Thyroid gland (tissue), 4 donors: Measurements from ENCODE around the gene CFAP107. TPM values are rescaled to one million over a fixed set of nuclear protein-coding genes. Genes with fewer than 3 reads are reported as not detected.

Experiments
- DNase-seq, 2 donors: peaks; one replicate each; pipeline ENCODE4 v3.0.0-alpha.2; 2019
- H3K27ac ChIP-seq, 3 donors: fragments of 200-600 bp; sonication (generic); 1 replicate in 2 of 3; 2 replicates in 1 of 3; pipeline ENCODE4 v1.5.1; 2016 to 2019; ENCODE audit warnings: mild to moderate bottlenecking in 1 of 3, moderate library complexity in 1 of 3
- H3K27me3 ChIP-seq: fragments of 200-600 bp; sonication (generic); one replicate; pipeline ENCODE4 v1.5.1; 2019
- H3K36me3 ChIP-seq, 2 donors: fragments of 200-600 bp; sonication (generic); one replicate each; pipeline ENCODE4 v1.5.1; 2016 to 2019
- H3K4me1 ChIP-seq, 2 donors: fragments of 200-600 bp; sonication (generic); one replicate each; pipeline ENCODE4 v1.5.1; 2017 to 2019
- H3K4me3 ChIP-seq, 3 donors: fragments of 200-600 bp; sonication (generic); replicated peaks in 1 of 3; 1 replicate in 2 of 3; 2 replicates in 1 of 3; pipeline ENCODE4 v1.5.1; 2016; ENCODE audit warnings: mild to moderate bottlenecking in 1 of 3
- H3K9me3 ChIP-seq: fragments of 200-600 bp; sonication (generic); one replicate; pipeline ENCODE4 v1.5.1; 2017
- CTCF ChIP-seq, 6 experiments: fragments of 200-600 bp in 3 of 6; fragments of 450-650 bp in 3 of 6; sonication (generic) in 3 of 6; IDR thresholded peaks; one replicate each; pipeline ENCODE4 v1.5.1; 2016 to 2019; ENCODE audit warnings: antibody characterized with exemption in 6 of 6, mild to moderate bottlenecking in 2 of 6, inconsistent platforms in 1 of 6, moderate library complexity in 1 of 6
- POLR2A ChIP-seq, 2 donors: fragments of 450-650 bp; IDR thresholded peaks; one replicate each; pipeline ENCODE4 v1.6.1; 2017; ENCODE audit warnings: antibody characterized with exemption in 2 of 2, mild to moderate bottlenecking in 2 of 2, moderate library complexity in 1 of 2
- WGBS, 2 donors: methylation state at CpG; one replicate each; pipeline ENCODE4 v1.1.5; 2017; 5-methylcytosine and 5-hydroxymethylcytosine counted together
- intact Hi-C: fragments of 100-400 bp; cut with DNase I; formaldehyde crosslinking; loops from one replicate; pipeline ENCODE4 v1.15.1; 2023
- total RNA-seq, 4 donors: library from RNA; depleted of rRNA; stranded (reverse); fragments of >200 nt; gene quantifications; one replicate each; pipeline ENCODE4 v1.2.3, GENCODE V29; 2016

The CFAP107 gene
- total RNA-seq, 4 donors from 2014 or later, result not detected

- Histone ChIP-seq H3K36me3 (no peaks in the 10 kb centered on the region), H3K4me3 (no peak overlapping the region), H3K9me3 (no peaks in the 10 kb centered on the region), H3K4me1 (no peaks in the 10 kb centered on the region), H3K27ac (no peak overlapping the region), H3K27me3 (no peaks in the 10 kb centered on the region)
- intact Hi-C loops, result no loop called here
- DNase-seq, result no peak
- no peak for TF ChIP-seq CTCF (IDR thresholded peaks at IDR 0.05)
- TF ChIP-seq POLR2A (IDR thresholded peaks at IDR 0.05), result no peak
- WGBS, 2 donors, result 89 to 92% methylated on average over 7 of the region's 7 CpGs
Measured at GRCh38 chr1:12762766-12763165, 16.8 kb downstream of the CFAP107 start.

GRCh38 chr1:12763479-12763878 lies 17.5 kb downstream of the CFAP107 start:
- intact Hi-C loops, result no loop called here
- Histone ChIP-seq H3K4me3 (no peak overlapping the region), H3K27ac (no peak overlapping the region), H3K4me1 (no peaks in the 10 kb centered on the region), H3K36me3 (no peaks in the 10 kb centered on the region), H3K27me3 (no peaks in the 10 kb centered on the region), H3K9me3 (no peaks in the 10 kb centered on the region)
- DNase-seq, result no peak
- 77 to 78% methylated on average over 4 of the region's 4 CpGs for WGBS, 2 donors
- TF ChIP-seq CTCF (IDR thresholded peaks at IDR 0.05), result no peak
- no peak for TF ChIP-seq POLR2A (IDR thresholded peaks at IDR 0.05)

GRCh38 chr1:12764016-12764415 lies 18.0 kb downstream of the CFAP107 start:
- intact Hi-C loops, result no loop called here
- WGBS, 2 donors, result 64 to 67% methylated on average over 5 of the region's 5 CpGs
- no peaks in the 10 kb centered on the region for H3K36me3 ChIP-seq
- no peaks in the 10 kb centered on the region for H3K27me3 ChIP-seq
- H3K27ac ChIP-seq, result no peak overlapping the region
- DNase-seq, result no peak
- H3K9me3 ChIP-seq, result no peaks in the 10 kb centered on the region
- H3K4me3 ChIP-seq, result no peak overlapping the region
- no peak for TF ChIP-seq CTCF (IDR thresholded peaks at IDR 0.05)
- no peaks in the 10 kb centered on the region for H3K4me1 ChIP-seq

- Histone ChIP-seq H3K9me3 (no peaks in the 10 kb centered on the region), H3K4me3 (no peak overlapping the region), H3K27me3 (no peaks in the 10 kb centered on the region), H3K36me3 (no peaks in the 10 kb centered on the region), H3K27ac (no peak overlapping the region), H3K4me1 (no peaks in the 10 kb centered on the region)
- 66 to 93% methylated on average over 2 of the region's 2 CpGs for WGBS, 2 donors
- TF ChIP-seq CTCF (IDR thresholded peaks at IDR 0.05), result no peak
- TF ChIP-seq POLR2A (IDR thresholded peaks at IDR 0.05), result no peak
- DNase-seq, result no peak
- intact Hi-C loops, result no loop called here
Measured at GRCh38 chr1:12769031-12769430, 23.0 kb downstream of the CFAP107 start.

- intact Hi-C loops, result no loop called here
- H3K27ac ChIP-seq, result no peak overlapping the region
- no peaks in the 10 kb centered on the region for H3K9me3 ChIP-seq
- TF ChIP-seq POLR2A (IDR thresholded peaks at IDR 0.05) (no peak), CTCF (IDR thresholded peaks at IDR 0.05) (no peak)
- no peaks in the 10 kb centered on the region for H3K36me3 ChIP-seq
- WGBS, 2 donors, result 64 to 80% methylated on average over 6 to 7 of the region's 7 CpGs
- no peak overlapping the region for H3K4me3 ChIP-seq
- DNase-seq, result no peak
- no peaks in the 10 kb centered on the region for H3K4me1 ChIP-seq
- H3K27me3 ChIP-seq, result no peaks in the 10 kb centered on the region
Measured at GRCh38 chr1:12769976-12770505, 24.0 kb downstream of the CFAP107 start.
